ENCODE results near the gene NR4A3.

- TF ChIP-seq EZH2 (optimal IDR thresholded peaks at IDR 0.05; ENCODE audit: low read depth, low read length) = no peak
- no peak for TF ChIP-seq CTCF (IDR thresholded peaks at IDR 0.05; ENCODE audit: low read length)
- no peak for TF ChIP-seq EZH2phosphoT487 (IDR thresholded peaks at IDR 0.05; ENCODE audit: low read length)
Measured at GRCh38 chr9:99828417-99829176, 6.9 kb downstream of the NR4A3 start.
